PC-3 (cell line): Measurements from ENCODE around the gene FCAMR. TPM values are rescaled to one million over a fixed set of nuclear protein-coding genes. Genes with fewer than 3 reads are reported as not detected.
A peak's percentile ranks its signal among the peaks of the same experiment; 100 is the strongest.

Source experiments
- ATAC-seq: fragments of 200-7000 bp; cut with Tn5 transposase; 2 replicates; pipeline ENCODE4 v1.9.1; 2020; ENCODE audit warnings: mild to moderate bottlenecking, moderate library complexity
- BruUV-seq: library from RNA; stranded (reverse); fragments of 400-500 nt; replicated peaks from 2 replicates; lab custom pipeline; 2021; lab: Mats Ljungman, UMichigan
- CTCF ChIA-PET: fragments of 300-600 bp; sonication (Branson Sonifier 250); formaldehyde crosslinking; loops from one replicate; lab custom pipeline; 2022; ENCODE audit warnings: antibody characterized with exemption; lab: Charles Lee
- POLR2A ChIA-PET: fragments of 300-600 bp; sonication (Branson Sonifier 250); formaldehyde crosslinking; loops from one replicate; lab custom pipeline; 2022; ENCODE audit warnings: antibody characterized with exemption; ENCODE audit not compliant: unreplicated experiment; lab: Charles Lee
- DNase-seq: peaks from one replicate; pipeline ENCODE4 v3.0.0-alpha.2; 2015
- H2AFZ ChIP-seq: fragments of 300-600 bp; sonication (generic); 2 replicates; pipeline ENCODE4 v1.6.0; 2016; ENCODE audit warnings: antibody characterized with exemption, low read length
- H3F3A ChIP-seq: fragments of 300-600 bp; sonication (generic); one replicate; pipeline ENCODE4 v1.6.0; 2017; ENCODE audit warnings: antibody characterized with exemption, low read length, control low read depth, mild to moderate bottlenecking; ENCODE audit not compliant: unreplicated experiment
- H3K27ac ChIP-seq: fragments of 300-600 bp; sonication (generic); 2 replicates; pipeline ENCODE4 v1.5.1; 2016; ENCODE audit warnings: mild to moderate bottlenecking, low read length
- H3K27me3 ChIP-seq: fragments of 300-600 bp; sonication (generic); 2 replicates; pipeline ENCODE4 v1.6.1; 2016; ENCODE audit warnings: low read length, mixed read lengths
- H3K36me3 ChIP-seq: fragments of 300-600 bp; sonication (generic); 2 replicates; pipeline ENCODE4 v1.6.1; 2016; ENCODE audit warnings: low read depth, mixed run types, low read length, mixed read lengths
- H3K4me1 ChIP-seq: fragments of 300-600 bp; sonication (generic); 2 replicates; pipeline ENCODE4 v1.5.1; 2016; ENCODE audit warnings: low read length; ENCODE audit not compliant: insufficient read depth
- H3K4me2 ChIP-seq: fragments of 300-600 bp; sonication (generic); 2 replicates; pipeline ENCODE4 v1.6.0; 2016; ENCODE audit warnings: low read length
- H3K4me3 ChIP-seq: fragments of 300-600 bp; sonication (generic); 2 replicates; pipeline ENCODE4 v1.5.1; 2016; ENCODE audit warnings: mild to moderate bottlenecking, low read length, mixed read lengths
- H3K79me2 ChIP-seq: fragments of 300-600 bp; sonication (generic); 2 replicates; pipeline ENCODE4 v1.6.1; 2017; ENCODE audit warnings: low read length, mixed read lengths
- H3K9ac ChIP-seq: fragments of 300-600 bp; sonication (generic); 2 replicates; pipeline ENCODE4 v1.6.0; 2016; ENCODE audit warnings: mild to moderate bottlenecking, low read length
- H3K9me2 ChIP-seq: fragments of 300-600 bp; sonication (generic); replicated peaks from 2 replicates; pipeline ENCODE4 v1.6.1; 2016; ENCODE audit warnings: mixed run types, low read length, mixed read lengths
- H3K9me3 ChIP-seq: fragments of 300-600 bp; sonication (generic); 2 replicates; pipeline ENCODE4 v1.6.1; 2016; ENCODE audit warnings: low read length, mixed read lengths
- H4K20me1 ChIP-seq: fragments of 300-600 bp; sonication (generic); 2 replicates; pipeline ENCODE4 v1.6.1; 2016; ENCODE audit warnings: low read length, mixed read lengths
- EZH2 ChIP-seq: fragments of 300-600 bp; sonication (generic); IDR thresholded peaks from one replicate; pipeline ENCODE4 v1.6.1; 2017; ENCODE audit warnings: antibody characterized with exemption, mild to moderate bottlenecking, low read length; ENCODE audit not compliant: unreplicated experiment
- EZH2phosphoT487 ChIP-seq: fragments of 300-600 bp; sonication (generic); IDR thresholded peaks from 2 replicates; pipeline ENCODE4 v1.6.1; 2018; ENCODE audit warnings: mild to moderate bottlenecking, antibody characterized with exemption, low read length, borderline replicate concordance
- intact Hi-C: fragments of 100-400 bp; cut with micrococcal nuclease; formaldehyde crosslinking; loops from 2 replicates; pipeline ENCODE4 v1.9.0; 2023
- total RNA-seq: library from RNA; depleted of rRNA; stranded (reverse); fragments of >200 nt; gene quantifications from 2 replicates; pipeline ENCODE4 v1.2.3, GENCODE V29; 2014
- TF ChIP-seq, protein P1 (sequence below): fragments of 300-600 bp; sonication (generic); conservative IDR thresholded peaks from 2 replicates; pipeline ENCODE4 v1.5.1; 2017; ENCODE audit warnings: antibody characterized with exemption, low read depth, mild to moderate bottlenecking, low read length

The FCAMR gene
- total RNA-seq, 1 experiment from 2014 or later, result not detected

DNA sequence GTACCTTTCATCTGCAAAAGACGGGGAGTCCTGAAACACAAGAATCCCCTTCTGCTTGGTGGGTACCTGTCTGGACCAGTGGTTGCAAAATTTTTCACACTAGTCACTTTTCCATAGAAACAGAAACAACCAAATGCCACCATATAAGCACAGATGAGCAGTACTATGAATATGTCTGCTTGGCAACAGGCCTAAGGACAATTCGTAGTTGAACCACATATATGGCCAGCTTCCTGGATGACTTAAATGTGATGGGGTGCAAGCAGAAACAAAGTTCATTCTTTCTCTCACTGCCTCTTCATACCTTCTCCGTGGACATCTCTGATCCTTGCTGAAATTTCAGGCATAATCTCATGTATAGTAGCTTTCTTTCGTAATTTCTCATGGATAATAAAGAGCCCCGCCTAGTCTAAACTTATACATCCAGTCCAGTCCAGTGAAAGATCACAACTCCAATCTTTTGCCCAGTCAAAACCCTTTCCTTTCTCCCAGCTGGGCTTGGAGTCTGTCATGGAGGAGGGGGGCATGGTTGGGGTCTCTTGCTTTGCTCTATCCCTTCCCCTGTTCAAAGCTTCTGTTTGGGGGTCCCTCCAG, 7.0 kb downstream of the FCAMR start:
- Histone ChIP-seq H4K20me1 (no peaks in the 10 kb centered on the region), H3F3A (no peaks in the 10 kb centered on the region), H3K79me2 (no peaks in the 10 kb centered on the region), H2AFZ (no peak overlapping the region), H3K4me1 (peaks cover 6% of the 10 kb centered on the region; the same call in 1 of the 2 replicates), H3K27me3 (no peaks in the 10 kb centered on the region), H3K27ac (no peak overlapping the region), H3K9me3 (no peaks in the 10 kb centered on the region), H3K36me3 (no peaks in the 10 kb centered on the region), H3K9me2 (no peaks in the 10 kb centered on the region), H3K9ac (no peak overlapping the region), H3K4me3 (no peak overlapping the region), H3K4me2 (no peak overlapping the region)
- ChIA-PET POLR2A (interaction anchor here (0.6 kb wide), 1 partner anchor 480 kb away, joined by 3 read pairs; no protein-coding TSS in a partner anchor), CTCF (no interaction called here)
- intact Hi-C loops, result no loop called here
- ATAC-seq, result no peak
- BruUV-seq, result no TSS peak
- no peak for TF ChIP-seq EZH2
- TF ChIP-seq, protein P1, sequence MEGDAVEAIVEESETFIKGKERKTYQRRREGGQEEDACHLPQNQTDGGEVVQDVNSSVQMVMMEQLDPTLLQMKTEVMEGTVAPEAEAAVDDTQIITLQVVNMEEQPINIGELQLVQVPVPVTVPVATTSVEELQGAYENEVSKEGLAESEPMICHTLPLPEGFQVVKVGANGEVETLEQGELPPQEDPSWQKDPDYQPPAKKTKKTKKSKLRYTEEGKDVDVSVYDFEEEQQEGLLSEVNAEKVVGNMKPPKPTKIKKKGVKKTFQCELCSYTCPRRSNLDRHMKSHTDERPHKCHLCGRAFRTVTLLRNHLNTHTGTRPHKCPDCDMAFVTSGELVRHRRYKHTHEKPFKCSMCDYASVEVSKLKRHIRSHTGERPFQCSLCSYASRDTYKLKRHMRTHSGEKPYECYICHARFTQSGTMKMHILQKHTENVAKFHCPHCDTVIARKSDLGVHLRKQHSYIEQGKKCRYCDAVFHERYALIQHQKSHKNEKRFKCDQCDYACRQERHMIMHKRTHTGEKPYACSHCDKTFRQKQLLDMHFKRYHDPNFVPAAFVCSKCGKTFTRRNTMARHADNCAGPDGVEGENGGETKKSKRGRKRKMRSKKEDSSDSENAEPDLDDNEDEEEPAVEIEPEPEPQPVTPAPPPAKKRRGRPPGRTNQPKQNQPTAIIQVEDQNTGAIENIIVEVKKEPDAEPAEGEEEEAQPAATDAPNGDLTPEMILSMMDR, result no peak
- TF ChIP-seq EZH2phosphoT487, result no peak
- DNase-seq, result peak; percentile 18

DNA sequence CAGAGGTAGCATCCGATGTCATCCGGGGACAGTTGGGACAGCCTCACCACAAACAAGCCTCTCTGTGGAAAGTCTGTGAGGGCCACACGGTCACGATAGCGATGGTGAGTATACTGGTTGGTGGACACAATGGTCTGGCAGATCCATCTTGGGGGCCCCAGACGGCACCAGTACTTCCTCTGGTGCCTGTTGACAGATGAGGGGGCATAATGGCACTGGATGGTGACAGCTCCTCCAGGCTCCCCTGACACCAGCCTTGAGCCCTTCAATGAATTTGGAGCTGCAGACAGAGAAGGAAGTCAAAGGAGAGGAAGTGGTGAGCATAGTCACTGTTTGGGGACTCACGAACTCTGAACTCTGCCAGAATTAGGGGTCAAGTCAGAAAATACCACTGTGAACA, 8.0 kb downstream of the FCAMR start:
- H3K4me3 ChIP-seq, result no peak overlapping the region
- no peak overlapping the region for H3K9ac ChIP-seq
- no peaks in the 10 kb centered on the region for H3K79me2 ChIP-seq
- intact Hi-C loops, result no loop called here
- no peaks in the 10 kb centered on the region for H3K27me3 ChIP-seq
- no peak for ATAC-seq
- H4K20me1 ChIP-seq, result no peaks in the 10 kb centered on the region
- H2AFZ ChIP-seq, result no peak overlapping the region
- no peaks in the 10 kb centered on the region for H3K9me3 ChIP-seq
- no peak overlapping the region for H3K4me2 ChIP-seq
- no peaks in the 10 kb centered on the region for H3F3A ChIP-seq
- H3K4me1 ChIP-seq, result peaks cover 2% of the 10 kb centered on the region; the same call in 1 of the 2 replicates
- no peaks in the 10 kb centered on the region for H3K9me2 ChIP-seq
- TF ChIP-seq, protein P1, result no peak
- TF ChIP-seq EZH2, result no peak
- TF ChIP-seq EZH2phosphoT487, result no peak
- ChIA-PET POLR2A (interaction anchor here (0.5 kb wide), 1 partner anchor 95 kb away, joined by 4 read pairs; no protein-coding TSS in a partner anchor), CTCF (interaction anchor here (0.6 kb wide), 1 partner anchor 151 kb away, joined by 3 read pairs; no protein-coding TSS in a partner anchor)
- no peak overlapping the region for H3K27ac ChIP-seq
- DNase-seq, result no peak
- no peaks in the 10 kb centered on the region for H3K36me3 ChIP-seq
- no TSS peak for BruUV-seq

DNA sequence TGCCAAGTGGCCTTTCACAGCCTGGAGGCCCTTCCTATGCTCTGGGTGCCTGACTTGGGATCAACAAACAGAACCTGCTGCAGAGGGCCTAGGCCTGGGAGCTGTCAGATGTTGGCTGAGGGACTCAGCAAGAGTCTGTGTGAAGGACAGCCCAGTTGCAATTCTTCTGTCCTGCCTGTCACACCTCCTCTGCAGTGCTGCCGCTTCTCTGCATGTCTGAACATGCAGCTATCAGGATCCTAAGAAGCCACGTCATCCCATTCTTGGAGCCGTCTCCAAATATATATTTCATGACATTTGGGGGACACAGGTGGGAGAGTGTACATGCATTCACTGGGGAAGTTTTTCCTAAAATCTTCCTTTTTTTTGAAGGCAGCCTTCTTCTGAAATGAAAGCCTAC, 8.6 kb downstream of the FCAMR start:
- ChIA-PET CTCF (no interaction called here), POLR2A (interaction anchor here (0.5 to 0.8 kb wide), 2 partner anchors 63 to 95 kb away, joined by 4 to 5 read pairs; no protein-coding TSS in a partner anchor)
- Histone ChIP-seq H3K27ac (no peak overlapping the region), H3K9ac (no peak overlapping the region), H3K9me2 (no peaks in the 10 kb centered on the region), H3K4me2 (no peak overlapping the region), H3K36me3 (no peaks in the 10 kb centered on the region), H3K4me3 (no peak overlapping the region), H2AFZ (no peak overlapping the region), H4K20me1 (no peaks in the 10 kb centered on the region), H3K79me2 (no peaks in the 10 kb centered on the region), H3K4me1 (no peaks in the 10 kb centered on the region), H3K27me3 (no peaks in the 10 kb centered on the region), H3K9me3 (no peaks in the 10 kb centered on the region), H3F3A (no peaks in the 10 kb centered on the region)
- DNase-seq, result no peak
- BruUV-seq, result no TSS peak
- TF ChIP-seq EZH2, result no peak
- TF ChIP-seq, protein P1, result no peak
- TF ChIP-seq EZH2phosphoT487, result no peak
- intact Hi-C loops, result no loop called here
- no peak for ATAC-seq
